ENCODE measurements around the gene POLRMT.

GRCh38 chr19:676339-677105 is 43.2 kb upstream of the POLRMT start, which contains the start of gene FSTL3:
- no peak for TF ChIP-seq ARNTL (CRISPR knock-in tag; IDR thresholded peaks at IDR 0.05; ENCODE audit: borderline replicate concordance, low read depth)
- TF ChIP-seq ZC3H10 (CRISPR knock-in tag; IDR thresholded peaks at IDR 0.05): no peak
- TF ChIP-seq RARB (CRISPR knock-in tag; IDR thresholded peaks at IDR 0.05): no peak
- no peak for TF ChIP-seq ZNF70 (CRISPR knock-in tag; IDR thresholded peaks at IDR 0.05)
- no peak for TF ChIP-seq PATZ1 (CRISPR knock-in tag; IDR thresholded peaks at IDR 0.05; ENCODE audit: borderline replicate concordance)
- no peak for TF ChIP-seq CSDC2 (CRISPR knock-in tag; IDR thresholded peaks at IDR 0.05)
- TF ChIP-seq ZNF565 (CRISPR knock-in tag; conservative IDR thresholded peaks at IDR 0.05; ENCODE audit: low read depth): no peak
- TF ChIP-seq CSRNP3 (CRISPR knock-in tag; IDR thresholded peaks at IDR 0.05): no peak
- TF ChIP-seq SNAI2 (CRISPR knock-in tag; IDR thresholded peaks at IDR 0.05): no peak
- no peak for TF ChIP-seq ZFP30 (CRISPR knock-in tag; IDR thresholded peaks at IDR 0.05)
- TF ChIP-seq PPARA (CRISPR knock-in tag; IDR thresholded peaks at IDR 0.05; ENCODE audit: borderline replicate concordance): no peak

Data from SK-N-SH treated with all-trans-retinoic acid at 6 μM for 48 hours (cell line).